H1 (cell line): ENCODE data around the gene DCTD. TPM values are rescaled to one million over a fixed set of nuclear protein-coding genes. Genes with fewer than 3 reads are reported as not detected.

Experiments
- CTCF ChIA-PET: fragments of 300-600 bp; sonication (Branson Sonifier 250); formaldehyde crosslinking; loops from one replicate; lab custom pipeline; 2021; ENCODE audit not compliant: partially characterized antibody; lab: Charles Lee
- POLR2A ChIA-PET: fragments of 300-600 bp; sonication (Branson Sonifier 250); formaldehyde crosslinking; loops from one replicate; lab custom pipeline; 2021; ENCODE audit warnings: inconsistent platforms; ENCODE audit not compliant: partially characterized antibody; lab: Charles Lee
- DNase-seq, 2 experiments: peaks; one replicate each; pipeline versions ENCODE4 v3.0.0 to v3.0.0-alpha.2; 2010 to 2022; ENCODE audit warnings: low spot score in 2 of 2, low read depth in 1 of 2, mixed read lengths in 1 of 2
- FAIRE-seq: peaks from 2 replicates; lab custom pipeline; 2011; peaks lifted over from hg19 to GRCh38; lab: Jason Lieb, UNC
- H2AFZ ChIP-seq: 2 replicates; pipeline ENCODE4 v1.8.1; 2012; ENCODE audit warnings: low read length, inconsistent platforms
- H2AK5ac ChIP-seq: 2 replicates; pipeline ENCODE4 v1.6.1; 2013; ENCODE audit warnings: low read depth, low read length
- H2BK120ac ChIP-seq: replicated peaks from 2 replicates; pipeline ENCODE3; 2013; ENCODE audit warnings: low read depth, low read length, inconsistent platforms
- H2BK12ac ChIP-seq: 2 replicates; pipeline ENCODE4 v1.6.1; 2013; ENCODE audit warnings: low read depth, low read length
- H2BK15ac ChIP-seq: 2 replicates; pipeline ENCODE4 v1.6.1; 2013; ENCODE audit warnings: low read length
- H2BK20ac ChIP-seq: 2 replicates; pipeline ENCODE4 v1.6.1; 2013; ENCODE audit warnings: low read length
- H2BK5ac ChIP-seq: 2 replicates; pipeline ENCODE4 v1.6.1; 2013; ENCODE audit warnings: low read depth, low read length
- H3K14ac ChIP-seq: 2 replicates; pipeline ENCODE4 v1.6.1; 2013; ENCODE audit warnings: inconsistent platforms; ENCODE audit not compliant: insufficient read length
- H3K18ac ChIP-seq: 2 replicates; pipeline ENCODE4 v1.6.1; 2013; ENCODE audit warnings: low read length; ENCODE audit errors: extremely low read depth
- H3K23ac ChIP-seq: 2 replicates; pipeline ENCODE4 v1.6.1; 2013; ENCODE audit warnings: inconsistent platforms; ENCODE audit not compliant: insufficient read length
- H3K23me2 ChIP-seq: 2 replicates; pipeline ENCODE4 v1.6.1; 2013; ENCODE audit warnings: low read depth, low read length
- H3K27ac ChIP-seq: 2 replicates; pipeline ENCODE4 v1.6.1; 2011; ENCODE audit warnings: low read depth, low read length, inconsistent platforms
- H3K27me3 ChIP-seq, 4 experiments: replicated peaks in 1 of 4; 1 replicate in 1 of 4; 2 replicates in 3 of 4; pipeline versions ENCODE4 v1.6.1 to v1.8.1; 2011 to 2013; ENCODE audit warnings: low read length in 3 of 4, mild to moderate bottlenecking in 3 of 4, inconsistent platforms in 2 of 4, mixed read lengths in 2 of 4, moderate library complexity in 1 of 4; ENCODE audit not compliant: control insufficient read depth in 3 of 4, insufficient read depth in 3 of 4; ENCODE audit errors: extremely low read depth in 1 of 4
- H3K36me3 ChIP-seq, 4 experiments: 2 replicates each; pipeline versions ENCODE4 v1.6.1 to v1.8.1; 2011 to 2013; ENCODE audit warnings: mild to moderate bottlenecking in 4 of 4, low read length in 3 of 4, moderate library complexity in 2 of 4, control low read depth in 1 of 4, inconsistent platforms in 1 of 4; ENCODE audit not compliant: insufficient read depth in 4 of 4, control insufficient read depth in 2 of 4
- H3K4ac ChIP-seq: replicated peaks from 2 replicates; pipeline ENCODE3; 2013; ENCODE audit warnings: low read length, low read depth, mixed read lengths, inconsistent platforms; ENCODE audit not compliant: insufficient read length
- H3K4me1 ChIP-seq, 4 experiments: replicated peaks in 1 of 4; 1 replicate in 1 of 4; 2 replicates in 3 of 4; pipeline versions ENCODE4 v1.6.1 to v1.8.1; 2011 to 2013; ENCODE audit warnings: low read length in 3 of 4, inconsistent platforms in 2 of 4, mixed read lengths in 1 of 4; ENCODE audit not compliant: insufficient read depth in 4 of 4, control insufficient read depth in 3 of 4
- H3K4me2 ChIP-seq, 2 experiments: 2 replicates each; pipeline versions ENCODE4 v1.6.1 to v1.8.1; 2011 to 2013; ENCODE audit warnings: low read depth in 2 of 2, low read length in 2 of 2, control low read depth in 1 of 2, inconsistent platforms in 1 of 2, mild to moderate bottlenecking in 1 of 2; ENCODE audit not compliant: insufficient read depth in 1 of 2
- H3K4me3 ChIP-seq, 4 experiments: fragments of 200-600, 300-600 bp in 1 of 4; sonication (generic), shearing (Covaris generic), sonication (Bioruptor Twin) in 1 of 4; 2 replicates each; pipeline versions ENCODE4 v1.5.1 to v1.8.1; 2011 to 2016; ENCODE audit warnings: low read length in 4 of 4, low read depth in 3 of 4, control low read depth in 2 of 4, inconsistent platforms in 2 of 4, mild to moderate bottlenecking in 2 of 4, mixed read lengths in 1 of 4, moderate library complexity in 1 of 4; ENCODE audit not compliant: insufficient read depth in 2 of 4; ENCODE audit errors: extremely low read depth in 1 of 4
- H3K56ac ChIP-seq: replicated peaks from 2 replicates; pipeline ENCODE3; 2013; ENCODE audit warnings: low read depth, mild to moderate bottlenecking, mixed read lengths, low read length, inconsistent platforms; ENCODE audit not compliant: insufficient read length
- H3K79me1 ChIP-seq: 2 replicates; pipeline ENCODE4 v1.6.1; 2013; ENCODE audit warnings: low read depth, low read length, control low read depth
- H3K79me2 ChIP-seq, 2 experiments: 2 replicates each; pipeline versions ENCODE4 v1.6.1 to v1.8.1; 2012 to 2013; ENCODE audit warnings: low read length in 2 of 2, mild to moderate bottlenecking in 2 of 2, inconsistent platforms in 1 of 2; ENCODE audit not compliant: insufficient read depth in 2 of 2, control insufficient read depth in 1 of 2
- H3K9ac ChIP-seq, 4 experiments: replicated peaks in 1 of 4; 1 replicate in 1 of 4; 2 replicates in 3 of 4; pipeline versions ENCODE4 v1.6.1 to v1.8.1; 2011 to 2013; ENCODE audit warnings: low read depth in 3 of 4, low read length in 3 of 4, control low read depth in 2 of 4, mild to moderate bottlenecking in 2 of 4, moderate library complexity in 2 of 4, inconsistent platforms in 1 of 4; ENCODE audit errors: extremely low read depth in 1 of 4
- H3K9me3 ChIP-seq, 2 experiments: 2 replicates each; pipeline versions ENCODE4 v1.6.1 to v1.8.1; 2012 to 2013; ENCODE audit warnings: mild to moderate bottlenecking in 2 of 2, moderate library complexity in 2 of 2, control low read depth in 1 of 2, inconsistent platforms in 1 of 2, low read depth in 1 of 2, low read length in 1 of 2, mixed read lengths in 1 of 2; ENCODE audit not compliant: insufficient read depth in 2 of 2
- H4K20me1 ChIP-seq, 2 experiments: replicated peaks in 1 of 2; 2 replicates each; pipeline versions ENCODE3 to v1.8.1; 2011 to 2013; ENCODE audit warnings: inconsistent platforms in 2 of 2, low read length in 2 of 2, mild to moderate bottlenecking in 1 of 2; ENCODE audit not compliant: insufficient read depth in 2 of 2, control insufficient read depth in 1 of 2
- H4K5ac ChIP-seq: 2 replicates; pipeline ENCODE4 v1.6.1; 2013; ENCODE audit warnings: low read length, low read depth, mixed read lengths, inconsistent platforms; ENCODE audit not compliant: insufficient read length
- H4K8ac ChIP-seq: 2 replicates; pipeline ENCODE4 v1.8.0; 2013; ENCODE audit warnings: mild to moderate bottlenecking, moderate library complexity, low read length, inconsistent platforms; ENCODE audit not compliant: insufficient read depth; ENCODE audit errors: extremely low read depth
- H4K91ac ChIP-seq: replicated peaks from 2 replicates; pipeline ENCODE3; 2013; ENCODE audit warnings: low read length, mixed read lengths, inconsistent platforms; ENCODE audit not compliant: insufficient read length
- HDAC6 ChIP-seq: IDR thresholded peaks from one replicate; pipeline ENCODE4 v1.7.1; 2012; ENCODE audit warnings: low read depth, mild to moderate bottlenecking, inconsistent platforms, low read length, moderate library complexity
- NRF1 ChIP-seq: IDR thresholded peaks from 2 replicates; pipeline ENCODE4 v1.6.1; 2011; ENCODE audit warnings: mild to moderate bottlenecking, low read depth, low read length, improper control_type of control experiment
- WGBS, 2 experiments: shearing (Covaris generic) in 1 of 2; methylation state at CpG; one replicate each; pipeline versions ENCODE4 v1.1.6 to v1.1.7; 2013 to 2015; ENCODE audit warnings: low lambda C conversion rate in 2 of 2, mixed read lengths in 2 of 2, inconsistent platforms in 1 of 2, low coverage in 1 of 2, missing lambda C conversion rate in 1 of 2; ENCODE audit not compliant: insufficient replicate concordance in 2 of 2, insufficient coverage in 1 of 2, insufficient read length in 1 of 2; ENCODE audit errors: extremely low coverage in 1 of 2, missing lambda C conversion rate in 1 of 2; 5-methylcytosine and 5-hydroxymethylcytosine counted together
- polyA plus RNA-seq, 7 experiments: library from polyadenylated mRNA; depleted of rRNA in 3 of 7; stranded (reverse) in 5 of 7; unstranded in 2 of 7; fragments of >200 nt in 5 of 7; fragments of 200-250 nt in 2 of 7; gene quantifications; 1 replicate in 5 of 7; 2 replicates in 1 of 7; 4 replicates in 1 of 7; pipeline versions ENCODE4 v1.2.1 to v1.2.3, GENCODE V29; 2011 to 2013; ENCODE audit warnings: missing spikeins in 2 of 7, mixed read lengths in 2 of 7
- total RNA-seq: library from RNA; stranded (reverse); fragmentation: NEBNext Ultra II Directional; extraction: Animal tissue kit (Norgen Biotek cat#: 25700); gene quantifications from 2 replicates; pipeline ENCODE4 v1.2.1, GENCODE V29; 2021
- TF ChIP-seq, protein P1 (sequence below): IDR thresholded peaks from 2 replicates; pipeline ENCODE4 v1.6.1; 2011; ENCODE audit warnings: low read length, improper control_type of control experiment

Gene DCTD
- total and polyA plus RNA-seq, 2 of the 8 experiments (the other 6 are each of a cell fraction or from before 2014, with no cell fraction given) = 60.2 to 69.5 TPM

DNA sequence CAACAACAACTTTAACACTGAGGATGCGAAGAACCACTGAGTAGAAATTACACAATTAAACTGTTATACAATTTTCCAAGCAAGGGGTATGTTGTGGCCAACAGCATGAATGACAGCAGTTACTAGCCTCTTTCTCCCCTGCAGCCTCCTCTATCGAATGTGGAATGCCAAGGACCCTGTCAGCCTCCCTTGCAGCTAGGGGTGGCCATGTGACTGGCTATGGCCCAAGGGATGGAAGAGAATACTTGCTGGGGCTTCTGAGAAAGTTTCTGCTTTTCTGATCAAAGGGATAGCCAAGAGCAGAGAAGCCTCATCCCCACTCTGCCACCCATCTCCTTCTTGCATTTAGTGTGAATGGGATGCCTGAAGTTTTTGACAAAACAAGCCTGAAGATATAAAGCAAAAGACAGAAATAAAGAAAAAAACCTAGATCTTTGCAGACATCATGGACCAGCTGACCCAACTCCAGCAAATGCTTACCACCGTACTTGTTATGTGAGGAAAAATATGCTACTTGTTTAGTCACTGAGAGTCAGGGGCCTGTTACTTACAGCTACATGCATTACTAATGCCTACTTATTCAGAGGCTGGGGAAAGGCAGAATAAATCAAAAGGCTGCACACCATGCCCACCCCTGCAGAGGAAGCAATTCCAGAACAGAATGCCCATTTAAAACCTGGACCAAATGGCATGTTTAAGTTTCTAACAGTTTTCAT lies 32.0 kb downstream of the DCTD start:
- FAIRE-seq (no peak), DNase-seq (no peak)
- Histone ChIP-seq H3K27ac (no peak overlapping the region), H3K36me3 (peaks cover under 1 to 30% (median 8%) of the 10 kb centered on the region in 4 experiments; a peak in 7 of 8 replicates), H3K23me2 (no peaks in the 10 kb centered on the region), H2AK5ac (no peak overlapping the region), H3K79me2 (no peaks in the 10 kb centered on the region), H3K56ac (no peak overlapping the region), H3K4ac (no peak overlapping the region), H3K14ac (no peak overlapping the region), H4K5ac (no peak overlapping the region), H3K4me3 (no peak overlapping the region), H3K4me1 (peaks cover 0 to 2% (median 0%) of the 10 kb centered on the region in 4 experiments; a peak in 1 of 7 replicates), H2BK120ac (no peak overlapping the region), H2BK15ac (no peak overlapping the region), H3K23ac (no peak overlapping the region), H4K8ac (no peak overlapping the region), H2BK12ac (no peak overlapping the region), H3K9ac (no peak overlapping the region), H3K4me2 (no peak overlapping the region), H2AFZ (no peak overlapping the region), H4K20me1 (no peaks in the 10 kb centered on the region), H4K91ac (no peak overlapping the region), H2BK5ac (no peak overlapping the region), H3K79me1 (no peaks in the 10 kb centered on the region), H3K18ac (no peak overlapping the region), H3K9me3 (peaks cover 6% of the 10 kb centered on the region in 2 experiments; a peak in 1 of 4 replicates), H2BK20ac (no peak overlapping the region), H3K27me3 (no peaks in the 10 kb centered on the region)
- ChIA-PET POLR2A (no interaction called here), CTCF (interaction anchor here (1.0 to 1.6 kb wide), 2 partner anchors 11 to 49 kb away, joined by 3 read pairs; no protein-coding TSS in a partner anchor)
- TF ChIP-seq, protein P1, sequence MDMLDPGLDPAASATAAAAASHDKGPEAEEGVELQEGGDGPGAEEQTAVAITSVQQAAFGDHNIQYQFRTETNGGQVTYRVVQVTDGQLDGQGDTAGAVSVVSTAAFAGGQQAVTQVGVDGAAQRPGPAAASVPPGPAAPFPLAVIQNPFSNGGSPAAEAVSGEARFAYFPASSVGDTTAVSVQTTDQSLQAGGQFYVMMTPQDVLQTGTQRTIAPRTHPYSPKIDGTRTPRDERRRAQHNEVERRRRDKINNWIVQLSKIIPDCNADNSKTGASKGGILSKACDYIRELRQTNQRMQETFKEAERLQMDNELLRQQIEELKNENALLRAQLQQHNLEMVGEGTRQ = peak; percentile 13; the same call in 1 of the 2 replicates
- no peak for TF ChIP-seq HDAC6
- TF ChIP-seq NRF1 = no peak
- WGBS, 2 experiments = 95% methylated on average over 3 of the region's 3 CpGs; no CpG with 5 or more reads in 1 of the 2 experiments
